ENCODE measurements around the gene L3MBTL4. TPM values are rescaled to one million over a fixed set of nuclear protein-coding genes. Genes with fewer than 3 reads are reported as not detected.

L3MBTL4 gene
- polyA plus RNA-seq, 1 of the 3 experiments (the other 2 are of a cell fraction), result 0.02 TPM

DNA sequence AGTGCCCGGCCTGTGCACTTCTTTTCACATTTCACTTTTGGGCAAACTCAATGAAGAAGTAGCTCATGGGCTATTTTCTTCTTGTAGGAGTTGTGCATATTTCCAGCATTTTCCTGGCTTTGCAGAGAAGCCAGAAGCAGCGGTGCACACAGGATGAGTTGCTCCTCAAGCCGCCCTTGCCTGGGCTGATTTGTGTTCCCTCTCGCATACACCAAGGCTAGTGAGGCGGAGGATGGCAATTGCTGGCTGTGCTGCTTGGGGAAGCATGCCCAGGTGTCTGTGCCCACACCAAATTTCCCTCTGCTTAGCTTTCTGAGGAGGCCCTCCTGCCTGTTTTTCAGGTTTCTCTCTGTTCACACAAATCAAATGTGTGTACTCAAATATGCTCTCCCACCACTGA, 434.0 kb downstream of the L3MBTL4 start:
- no peaks in the 10 kb centered on the region for H3K27me3 ChIP-seq (ENCODE audit: insufficient read depth)
- H4K20me1 ChIP-seq (ENCODE audit: insufficient read depth), result no peaks in the 10 kb centered on the region
- no peaks in the 10 kb centered on the region for H3F3A ChIP-seq (replicated peaks; ENCODE audit: insufficient read depth)
- no peak for DNase-seq
- TF ChIP-seq USF2 (IDR thresholded peaks at IDR 0.05; ENCODE audit: borderline replicate concordance, low read depth, low read length) (no peak), RAD21 (IDR thresholded peaks at IDR 0.05; ENCODE audit: low read length) (no peak), EZH2phosphoT487 (IDR thresholded peaks at IDR 0.05; ENCODE audit: borderline replicate concordance, low read depth) (no peak), NFIC (IDR thresholded peaks at IDR 0.05; ENCODE audit: borderline replicate concordance) (no peak), TCF12 (IDR thresholded peaks at IDR 0.05) (no peak), RCOR1 (IDR thresholded peaks at IDR 0.05; ENCODE audit: low read length) (no peak), GATA2 (CRISPR knock-in tag; IDR thresholded peaks at IDR 0.05) (no peak), FOXJ3 (CRISPR knock-in tag; IDR thresholded peaks at IDR 0.05) (no peak)
- TF ChIP-seq, protein P1, sequence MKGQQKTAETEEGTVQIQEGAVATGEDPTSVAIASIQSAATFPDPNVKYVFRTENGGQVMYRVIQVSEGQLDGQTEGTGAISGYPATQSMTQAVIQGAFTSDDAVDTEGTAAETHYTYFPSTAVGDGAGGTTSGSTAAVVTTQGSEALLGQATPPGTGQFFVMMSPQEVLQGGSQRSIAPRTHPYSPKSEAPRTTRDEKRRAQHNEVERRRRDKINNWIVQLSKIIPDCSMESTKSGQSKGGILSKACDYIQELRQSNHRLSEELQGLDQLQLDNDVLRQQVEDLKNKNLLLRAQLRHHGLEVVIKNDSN (IDR thresholded peaks at IDR 0.05; ENCODE audit: borderline replicate concordance, low read depth), result no peak
- TF ChIP-seq, protein P2, sequence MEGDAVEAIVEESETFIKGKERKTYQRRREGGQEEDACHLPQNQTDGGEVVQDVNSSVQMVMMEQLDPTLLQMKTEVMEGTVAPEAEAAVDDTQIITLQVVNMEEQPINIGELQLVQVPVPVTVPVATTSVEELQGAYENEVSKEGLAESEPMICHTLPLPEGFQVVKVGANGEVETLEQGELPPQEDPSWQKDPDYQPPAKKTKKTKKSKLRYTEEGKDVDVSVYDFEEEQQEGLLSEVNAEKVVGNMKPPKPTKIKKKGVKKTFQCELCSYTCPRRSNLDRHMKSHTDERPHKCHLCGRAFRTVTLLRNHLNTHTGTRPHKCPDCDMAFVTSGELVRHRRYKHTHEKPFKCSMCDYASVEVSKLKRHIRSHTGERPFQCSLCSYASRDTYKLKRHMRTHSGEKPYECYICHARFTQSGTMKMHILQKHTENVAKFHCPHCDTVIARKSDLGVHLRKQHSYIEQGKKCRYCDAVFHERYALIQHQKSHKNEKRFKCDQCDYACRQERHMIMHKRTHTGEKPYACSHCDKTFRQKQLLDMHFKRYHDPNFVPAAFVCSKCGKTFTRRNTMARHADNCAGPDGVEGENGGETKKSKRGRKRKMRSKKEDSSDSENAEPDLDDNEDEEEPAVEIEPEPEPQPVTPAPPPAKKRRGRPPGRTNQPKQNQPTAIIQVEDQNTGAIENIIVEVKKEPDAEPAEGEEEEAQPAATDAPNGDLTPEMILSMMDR (IDR thresholded peaks at IDR 0.05), result no peak
- ChIA-PET CTCF (no interaction called here), POLR2A (no interaction called here)
- 61% methylated on average over 5 of the region's 5 CpGs for WGBS (ENCODE audit: low lambda C conversion rate)
- no peaks in the 10 kb centered on the region for H3K79me2 ChIP-seq (ENCODE audit: insufficient read depth)
- H2AFZ ChIP-seq (ENCODE audit: low read depth), result no peak overlapping the region
- H3K9ac ChIP-seq, result no peak overlapping the region
- peaks cover 1 to 3% of the 10 kb centered on the region in 2 experiments; a peak in 2 of 4 replicates for H3K4me1 ChIP-seq (ENCODE audit: control insufficient read depth in 1 of 2, insufficient read depth in 2 of 2, low read depth in 1 of 2, low read length in 1 of 2)
- no peak overlapping the region for H3K4me3 ChIP-seq (ENCODE audit: low read depth in 2 of 2, low read length in 1 of 2)
- no peaks in the 10 kb centered on the region for H3K9me3 ChIP-seq
- no peak overlapping the region for H3K27ac ChIP-seq (ENCODE audit: low read depth in 2 of 2, low read length in 1 of 2)
- no peaks in the 10 kb centered on the region for H3K36me3 ChIP-seq (replicated peaks in 1 of 2; ENCODE audit: control insufficient read depth in 1 of 2, insufficient read depth in 2 of 2, low read length in 1 of 2)
- H3K9me2 ChIP-seq, result no peaks in the 10 kb centered on the region
- H3K4me2 ChIP-seq, result no peak overlapping the region

DNA sequence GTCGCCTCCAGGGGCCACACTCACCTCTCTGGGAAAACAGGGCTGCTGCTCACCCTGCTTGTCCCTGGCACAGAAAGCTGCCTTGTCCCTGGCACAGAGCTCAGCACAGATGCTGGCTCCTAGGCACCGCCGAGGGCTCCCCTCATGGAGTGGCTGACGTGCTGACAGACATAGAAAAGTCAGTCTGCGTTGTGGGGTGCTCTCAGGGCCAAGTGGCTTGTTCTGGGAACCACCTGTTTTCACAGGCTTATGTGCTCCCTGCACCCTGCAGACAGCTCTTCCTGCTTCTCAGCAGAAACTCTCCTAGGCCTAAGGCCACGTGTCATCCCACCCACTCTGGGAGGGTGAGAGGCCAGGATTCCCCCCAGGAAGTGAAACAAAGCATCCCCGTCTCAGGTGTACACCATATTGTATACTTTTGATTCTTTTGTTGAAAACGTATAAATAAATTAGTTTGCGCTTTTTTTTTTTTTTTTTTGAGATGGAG, 434.7 kb downstream of the L3MBTL4 start:
- POLR2A ChIA-PET, result no interaction called here
- WGBS (ENCODE audit: low lambda C conversion rate), result 60% methylated on average over 6 of the region's 9 CpGs

More for the DNA sequence above, 434.7 kb downstream of the L3MBTL4 start:
- Histone ChIP-seq H4K20me1 (ENCODE audit: insufficient read depth) (no peaks in the 10 kb centered on the region), H3K79me2 (ENCODE audit: insufficient read depth) (no peaks in the 10 kb centered on the region), H3K4me2 (no peak overlapping the region), H3K9ac (no peak overlapping the region), H3K4me1 (ENCODE audit: control insufficient read depth in 1 of 2, insufficient read depth in 2 of 2, low read depth in 1 of 2, low read length in 1 of 2) (peaks cover 3 to 8% of the 10 kb centered on the region in 2 experiments; a peak in 2 of 4 replicates), H3K36me3 (replicated peaks in 1 of 2; ENCODE audit: control insufficient read depth in 1 of 2, insufficient read depth in 2 of 2, low read length in 1 of 2) (no peaks in the 10 kb centered on the region), H3K9me2 (no peaks in the 10 kb centered on the region), H3K9me3 (no peaks in the 10 kb centered on the region), H3K4me3 (ENCODE audit: low read depth in 2 of 2, low read length in 1 of 2) (no peak overlapping the region), H3K27me3 (ENCODE audit: insufficient read depth) (no peaks in the 10 kb centered on the region), H3K27ac (ENCODE audit: low read depth in 2 of 2, low read length in 1 of 2) (no peak overlapping the region), H2AFZ (ENCODE audit: low read depth) (no peak overlapping the region), H3F3A (replicated peaks; ENCODE audit: insufficient read depth) (no peaks in the 10 kb centered on the region)
- TF ChIP-seq MXI1 (IDR thresholded peaks at IDR 0.05; ENCODE audit: low read depth, low read length) (no peak), FOXM1 (IDR thresholded peaks at IDR 0.05; ENCODE audit: low read depth) (no peak), TAF1 (IDR thresholded peaks at IDR 0.05; ENCODE audit: borderline replicate concordance, low read depth, low read length) (no peak), CHD2 (IDR thresholded peaks at IDR 0.05; ENCODE audit: low read length, partially characterized antibody) (no peak)
- CTCF ChIA-PET, result no interaction called here
- DNase-seq, result no peak

All from SK-N-SH (cell line).